Keratinocyte (primary cell): ENCODE measurements around the gene LY6G6F. TPM values are rescaled to one million over a fixed set of nuclear protein-coding genes. Genes with fewer than 3 reads are reported as not detected.

Experiments
- DNase-seq: peaks from one replicate; pipeline ENCODE4 v3.0.0-alpha.2; 2011; ENCODE audit warnings: low read depth, missing footprints, low spot score
- FAIRE-seq: peaks from 2 replicates; lab custom pipeline; 2011; peaks lifted over from hg19 to GRCh38; lab: Jason Lieb, UNC
- H2AFZ ChIP-seq: 2 replicates; pipeline ENCODE4 v1.6.0; 2012; ENCODE audit warnings: low read length, control low read depth, inconsistent platforms; ENCODE audit not compliant: control insufficient read depth
- H3K27ac ChIP-seq: 2 replicates; pipeline ENCODE4 v1.5.1; 2011; ENCODE audit warnings: low read length; ENCODE audit not compliant: control insufficient read depth, insufficient read depth
- H3K27me3 ChIP-seq: 3 replicates; pipeline ENCODE4 v1.6.0; 2011; ENCODE audit warnings: low read length; ENCODE audit not compliant: control insufficient read depth, insufficient read depth; ENCODE audit errors: extremely low read depth
- H3K36me3 ChIP-seq, 2 experiments: 2 replicates in 1 of 2; 3 replicates in 1 of 2; pipeline ENCODE4 v1.5.1; 2011; ENCODE audit warnings: low read length in 2 of 2, mild to moderate bottlenecking in 1 of 2; ENCODE audit not compliant: control insufficient read depth in 2 of 2, insufficient read depth in 2 of 2; ENCODE audit errors: extremely low read depth in 1 of 2
- H3K4me1 ChIP-seq: 3 replicates; pipeline ENCODE4 v1.5.1; 2011; ENCODE audit warnings: low read length; ENCODE audit not compliant: control insufficient read depth, insufficient read depth; ENCODE audit errors: extremely low read depth
- H3K4me2 ChIP-seq: 3 replicates; pipeline ENCODE4 v1.6.0; 2011; ENCODE audit warnings: low read depth, low read length; ENCODE audit not compliant: control insufficient read depth, insufficient read depth; ENCODE audit errors: extremely low read depth
- H3K4me3 ChIP-seq, 3 experiments: fragments of 200-600 bp in 1 of 3; sonication (generic) in 1 of 3; 2 replicates in 2 of 3; 3 replicates in 1 of 3; pipeline ENCODE4 v1.5.1; 2011 to 2016; ENCODE audit warnings: low read length in 3 of 3, mild to moderate bottlenecking in 3 of 3, control low read depth in 2 of 3, inconsistent platforms in 1 of 3, low read depth in 1 of 3, mixed read lengths in 1 of 3, mixed run types in 1 of 3, moderate library complexity in 1 of 3; ENCODE audit not compliant: control insufficient read depth in 2 of 3, insufficient read depth in 2 of 3; ENCODE audit errors: extremely low read depth in 1 of 3
- H3K79me2 ChIP-seq: 2 replicates; pipeline ENCODE4 v1.6.0; 2012; ENCODE audit warnings: low read length; ENCODE audit not compliant: control insufficient read depth, insufficient read depth
- H3K9ac ChIP-seq: 3 replicates; pipeline ENCODE4 v1.6.0; 2011; ENCODE audit warnings: low read length; ENCODE audit not compliant: control insufficient read depth, insufficient read depth; ENCODE audit errors: extremely low read depth
- H3K9me1 ChIP-seq: 3 replicates; pipeline ENCODE4 v1.6.0; 2011; ENCODE audit warnings: low read length; ENCODE audit not compliant: control insufficient read depth, insufficient read depth; ENCODE audit errors: extremely low read depth
- H3K9me3 ChIP-seq: 2 replicates; pipeline ENCODE4 v1.5.1; 2012; ENCODE audit warnings: low read depth, low read length; ENCODE audit not compliant: control insufficient read depth
- H4K20me1 ChIP-seq: 3 replicates; pipeline ENCODE4 v1.6.0; 2011; ENCODE audit warnings: low read length; ENCODE audit not compliant: control insufficient read depth, insufficient read depth; ENCODE audit errors: extremely low read depth
- CTCF ChIP-seq, 3 experiments: IDR thresholded peaks in 1 of 3; conservative IDR thresholded peaks in 1 of 3; optimal IDR thresholded peaks in 1 of 3; 2 replicates in 2 of 3; 3 replicates in 1 of 3; pipeline versions ENCODE3 to v1.5.1; 2011; ENCODE audit warnings: low read length in 3 of 3, mild to moderate bottlenecking in 3 of 3, moderate library complexity in 2 of 3, control low read depth in 1 of 3, inconsistent platforms in 1 of 3; ENCODE audit not compliant: insufficient read depth in 2 of 3; ENCODE audit errors: extremely low read depth in 1 of 3
- EZH2 ChIP-seq: IDR thresholded peaks from one replicate; pipeline ENCODE4 v1.6.1; 2012; ENCODE audit warnings: inconsistent platforms, mild to moderate bottlenecking, low read length, moderate library complexity
- dilution Hi-C: fragments of 300-500 bp; cut with MboI; formaldehyde crosslinking; loops from one replicate; pipeline ENCODE4 v1.7.0; 2020; ENCODE audit warnings: low sequenced_read_pairs; ENCODE audit not compliant: extremely low pct_ligation_motif_present
- polyA plus RNA-seq, 5 experiments: library from polyadenylated mRNA; depleted of rRNA in 3 of 5; stranded (reverse) in 3 of 5; stranded (forward) in 1 of 5; unstranded in 1 of 5; fragments of >200 nt; gene quantifications; 1 replicate in 1 of 5; 2 replicates in 3 of 5; 3 replicates in 1 of 5; pipeline versions ENCODE4 v1.2.1 to v1.2.3, GENCODE V29; 2011 to 2012; ENCODE audit warnings: missing spikeins in 2 of 5, low read depth in 1 of 5, low replicate concordance in 1 of 5

LY6G6F gene
- polyA plus RNA-seq, 1 donor (not counting 4 experiments of a cell fraction or from before 2014, with no cell fraction given) = not detected

- DNase-seq = no peak
- Histone ChIP-seq H3K9ac (no peak overlapping the region), H3K79me2 (no peaks in the 10 kb centered on the region), H3K9me1 (no peaks in the 10 kb centered on the region), H2AFZ (no peak overlapping the region), H4K20me1 (no peaks in the 10 kb centered on the region), H3K27me3 (no peaks in the 10 kb centered on the region), H3K4me3 (no peak overlapping the region), H3K36me3 (peaks cover 2 to 27% of the 10 kb centered on the region in 2 experiments), H3K4me2 (no peak overlapping the region), H3K4me1 (peaks cover 14% of the 10 kb centered on the region), H3K9me3 (no peaks in the 10 kb centered on the region), H3K27ac (no peak overlapping the region)
- TF ChIP-seq EZH2 = no peak
- no peak for TF ChIP-seq CTCF (optimal IDR thresholded peaks at IDR 0.05 in 1 of 3, IDR thresholded peaks at IDR 0.05 in 1 of 3, conservative IDR thresholded peaks at IDR 0.05 in 1 of 3; ENCODE audit: extremely low read depth in 1 of 3, insufficient read depth in 2 of 3, low read length in 3 of 3)
- dilution Hi-C loops = no loop called here
- no peak for FAIRE-seq
Measured at GRCh38 chr6:31742894-31743293, 36.2 kb downstream of the LY6G6F start.

- Histone ChIP-seq H3K4me1 (no peaks in the 10 kb centered on the region), H3K27me3 (no peaks in the 10 kb centered on the region), H3K9me1 (no peaks in the 10 kb centered on the region), H3K36me3 (peaks cover 2 to 28% of the 10 kb centered on the region in 2 experiments), H3K9ac (no peak overlapping the region), H3K27ac (no peak overlapping the region), H3K79me2 (no peaks in the 10 kb centered on the region), H3K4me3 (no peak overlapping the region), H3K9me3 (no peaks in the 10 kb centered on the region), H3K4me2 (no peak overlapping the region), H4K20me1 (no peaks in the 10 kb centered on the region), H2AFZ (no peak overlapping the region)
- TF ChIP-seq EZH2 (no peak), CTCF (optimal IDR thresholded peaks at IDR 0.05 in 1 of 3, IDR thresholded peaks at IDR 0.05 in 1 of 3, conservative IDR thresholded peaks at IDR 0.05 in 1 of 3; ENCODE audit: extremely low read depth in 1 of 3, insufficient read depth in 2 of 3, low read length in 3 of 3) (no peak)
- FAIRE-seq (no peak), DNase-seq (no peak)
- dilution Hi-C loops = no loop called here
Measured at GRCh38 chr6:31744422-31744821, 37.8 kb downstream of the LY6G6F start.
